Calu3 (cell line): ENCODE results near the gene CD276. TPM values are rescaled to one million over a fixed set of nuclear protein-coding genes. Genes with fewer than 3 reads are reported as not detected.

Experiments
- BruUV-seq: library from RNA; stranded (reverse); fragments of 400-500 nt; replicated peaks from 2 replicates; lab custom pipeline; 2021; lab: Mats Ljungman, UMichigan
- CTCF ChIA-PET: fragments of 300-600 bp; sonication (Branson Sonifier 250); formaldehyde crosslinking; loops from one replicate; lab custom pipeline; 2022; ENCODE audit warnings: antibody characterized with exemption; lab: Charles Lee
- DNase-seq: peaks from one replicate; pipeline ENCODE4 v3.0.0; 2022
- H3K27ac Mint-ChIP-seq: one replicate; pipeline ENCODE4 v1.8.0; 2022; ENCODE audit warnings: mixed read lengths; ENCODE audit not compliant: unreplicated experiment
- H3K27me3 Mint-ChIP-seq: one replicate; pipeline ENCODE4 v1.8.0; 2022; ENCODE audit warnings: mixed read lengths; ENCODE audit not compliant: unreplicated experiment
- H3K36me3 Mint-ChIP-seq: one replicate; pipeline ENCODE4 v1.8.0; 2022; ENCODE audit warnings: mild to moderate bottlenecking, moderate library complexity, mixed read lengths; ENCODE audit not compliant: insufficient read depth, unreplicated experiment
- H3K4me1 Mint-ChIP-seq: one replicate; pipeline ENCODE4 v1.8.0; 2022; ENCODE audit warnings: mild to moderate bottlenecking, low read depth, mixed read lengths; ENCODE audit not compliant: unreplicated experiment
- H3K4me3 Mint-ChIP-seq: one replicate; pipeline ENCODE4 v1.8.0; 2022; ENCODE audit warnings: mild to moderate bottlenecking, low read depth, moderate library complexity, mixed read lengths; ENCODE audit not compliant: unreplicated experiment
- H3K9me3 Mint-ChIP-seq: one replicate; pipeline ENCODE4 v1.8.0; 2022; ENCODE audit warnings: low read depth, mixed read lengths; ENCODE audit not compliant: unreplicated experiment
- intact Hi-C: fragments of 100-400 bp; cut with micrococcal nuclease; formaldehyde crosslinking; loops from one replicate; pipeline ENCODE4 v1.10.0; 2022; ENCODE audit not compliant: unreplicated experiment
- total RNA-seq: library from RNA; stranded (reverse); gene quantifications from 2 replicates; pipeline ENCODE4 v1.2.3, GENCODE V29; 2022
- TF ChIP-seq, protein P1 (sequence below): fragments of 200-600 bp; IDR thresholded peaks from one replicate; pipeline ENCODE4 v1.8.0; 2022; ENCODE audit warnings: antibody characterized with exemption; ENCODE audit not compliant: unreplicated experiment

The CD276 gene
- total RNA-seq, 1 experiment from 2014 or later = 84.6 TPM

DNA sequence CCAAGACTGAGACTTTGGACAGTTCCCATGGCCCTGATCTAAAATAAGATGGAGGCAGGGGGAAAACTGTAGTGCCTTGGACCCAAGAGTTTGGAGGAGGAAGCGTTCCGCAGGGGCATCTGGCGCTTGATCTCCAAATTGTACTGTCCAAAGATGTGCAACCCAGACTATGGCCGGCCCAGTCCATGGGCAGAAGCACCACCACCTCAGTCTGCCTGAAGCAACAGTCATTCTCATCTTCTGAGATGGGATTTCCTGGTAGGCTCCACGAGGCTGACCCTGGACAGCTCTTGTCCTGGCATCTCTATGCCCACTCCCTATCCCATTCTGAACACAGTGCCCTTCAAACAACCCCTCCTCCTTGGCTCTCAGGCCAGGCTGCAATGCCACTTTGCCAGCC is 65.3 kb downstream of the CD276 start:
- no peaks in the 10 kb centered on the region for H3K4me1 Mint-ChIP-seq
- CTCF ChIA-PET = interaction anchor here (0.6 kb wide), 1 partner anchor 56 kb away, joined by 4 read pairs; no protein-coding TSS in a partner anchor
- no peak overlapping the region for H3K4me3 Mint-ChIP-seq
- no peaks in the 10 kb centered on the region for H3K9me3 Mint-ChIP-seq
- no peak overlapping the region for H3K27ac Mint-ChIP-seq
- no TSS peak for BruUV-seq
- TF ChIP-seq, protein P1, sequence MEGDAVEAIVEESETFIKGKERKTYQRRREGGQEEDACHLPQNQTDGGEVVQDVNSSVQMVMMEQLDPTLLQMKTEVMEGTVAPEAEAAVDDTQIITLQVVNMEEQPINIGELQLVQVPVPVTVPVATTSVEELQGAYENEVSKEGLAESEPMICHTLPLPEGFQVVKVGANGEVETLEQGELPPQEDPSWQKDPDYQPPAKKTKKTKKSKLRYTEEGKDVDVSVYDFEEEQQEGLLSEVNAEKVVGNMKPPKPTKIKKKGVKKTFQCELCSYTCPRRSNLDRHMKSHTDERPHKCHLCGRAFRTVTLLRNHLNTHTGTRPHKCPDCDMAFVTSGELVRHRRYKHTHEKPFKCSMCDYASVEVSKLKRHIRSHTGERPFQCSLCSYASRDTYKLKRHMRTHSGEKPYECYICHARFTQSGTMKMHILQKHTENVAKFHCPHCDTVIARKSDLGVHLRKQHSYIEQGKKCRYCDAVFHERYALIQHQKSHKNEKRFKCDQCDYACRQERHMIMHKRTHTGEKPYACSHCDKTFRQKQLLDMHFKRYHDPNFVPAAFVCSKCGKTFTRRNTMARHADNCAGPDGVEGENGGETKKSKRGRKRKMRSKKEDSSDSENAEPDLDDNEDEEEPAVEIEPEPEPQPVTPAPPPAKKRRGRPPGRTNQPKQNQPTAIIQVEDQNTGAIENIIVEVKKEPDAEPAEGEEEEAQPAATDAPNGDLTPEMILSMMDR = no peak
- DNase-seq = no peak
- H3K27me3 Mint-ChIP-seq = peaks cover 90% of the 10 kb centered on the region
- intact Hi-C loops = no loop called here
- H3K36me3 Mint-ChIP-seq = no peaks in the 10 kb centered on the region

DNA sequence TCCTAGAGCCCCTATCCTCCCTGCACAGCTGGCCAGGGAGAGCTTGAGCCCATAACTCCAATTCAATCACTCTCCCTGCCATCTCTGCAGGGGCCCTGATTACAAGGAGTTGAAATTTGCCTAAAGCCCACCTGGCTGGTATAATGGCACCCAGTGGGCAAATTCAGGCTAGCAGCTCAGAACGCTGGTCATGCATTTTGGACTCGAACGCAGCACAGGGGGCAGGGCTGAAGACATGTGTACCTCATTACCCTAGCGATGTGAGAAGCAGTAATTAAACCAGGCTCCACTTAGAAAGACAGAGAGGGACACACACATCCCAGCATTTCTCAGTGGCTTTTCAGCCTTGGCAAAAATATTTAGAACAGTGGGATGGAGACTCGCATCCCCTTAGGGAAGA is 65.8 kb downstream of the CD276 start:
- H3K4me1 Mint-ChIP-seq = no peaks in the 10 kb centered on the region
- intact Hi-C loops = no loop called here
- H3K9me3 Mint-ChIP-seq = no peaks in the 10 kb centered on the region
- H3K36me3 Mint-ChIP-seq = no peaks in the 10 kb centered on the region
- BruUV-seq = no TSS peak
- H3K27ac Mint-ChIP-seq = no peak overlapping the region
- CTCF ChIA-PET = interaction anchor here (0.6 kb wide), 1 partner anchor 56 kb away, joined by 4 read pairs; no protein-coding TSS in a partner anchor
- TF ChIP-seq, protein P1 = no peak
- DNase-seq = no peak
- H3K4me3 Mint-ChIP-seq = no peak overlapping the region
- H3K27me3 Mint-ChIP-seq = peaks cover 90% of the 10 kb centered on the region

DNA sequence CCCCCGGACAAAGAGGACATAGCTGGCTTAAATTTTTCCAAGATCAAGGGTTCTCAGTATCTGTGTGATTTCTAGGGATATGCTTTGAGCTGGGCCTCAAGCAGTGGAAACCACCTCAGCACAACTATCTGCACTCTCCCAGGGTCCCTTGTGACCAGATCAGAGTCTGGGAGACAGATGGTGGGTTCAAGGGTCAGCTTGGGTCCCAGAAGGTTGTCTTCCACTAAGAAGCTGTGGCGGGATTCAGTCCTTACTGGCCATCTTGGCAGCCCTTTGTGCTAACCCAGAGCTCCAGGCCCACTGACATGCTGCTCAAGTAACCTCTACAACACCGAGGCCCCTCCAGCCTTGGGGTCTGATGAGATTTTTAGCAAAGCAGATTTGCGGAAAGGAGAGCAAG is 66.3 kb downstream of the CD276 start:
- CTCF ChIA-PET = interaction anchor here (0.6 kb wide), 1 partner anchor 602 kb away, joined by 3 read pairs; no protein-coding TSS in a partner anchor
- H3K4me1 Mint-ChIP-seq = no peaks in the 10 kb centered on the region
- H3K9me3 Mint-ChIP-seq = no peaks in the 10 kb centered on the region
- peaks cover 90% of the 10 kb centered on the region for H3K27me3 Mint-ChIP-seq
- TF ChIP-seq, protein P1 = no peak
- H3K27ac Mint-ChIP-seq = no peak overlapping the region
- intact Hi-C loops = no loop called here
- no TSS peak for BruUV-seq
- no peak overlapping the region for H3K4me3 Mint-ChIP-seq
- H3K36me3 Mint-ChIP-seq = no peaks in the 10 kb centered on the region
- DNase-seq = no peak

DNA sequence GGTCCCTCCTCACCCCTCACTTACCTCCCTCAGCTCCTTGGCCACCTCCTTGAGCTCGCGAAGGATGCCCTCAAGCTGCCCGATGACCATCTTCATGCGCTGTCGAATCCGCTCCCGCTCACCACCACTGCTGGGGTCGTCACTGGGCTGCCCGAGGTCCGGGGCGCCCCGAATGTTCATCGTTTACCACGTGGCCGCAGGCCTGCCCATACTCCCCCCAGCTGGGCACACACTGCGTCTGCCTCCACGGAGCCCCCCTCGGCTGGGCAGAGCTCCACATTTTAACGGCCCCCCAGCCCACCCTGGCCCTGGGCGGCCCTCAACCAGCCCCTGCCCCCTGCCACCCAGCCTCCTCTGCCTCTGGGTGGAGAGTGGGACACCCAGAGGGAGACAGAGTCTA is 66.8 kb downstream of the CD276 start:
- Mint-ChIP-seq H3K27ac (no peak overlapping the region), H3K4me1 (no peaks in the 10 kb centered on the region), H3K4me3 (no peak overlapping the region), H3K9me3 (no peaks in the 10 kb centered on the region), H3K27me3 (peaks cover 90% of the 10 kb centered on the region), H3K36me3 (no peaks in the 10 kb centered on the region)
- intact Hi-C loops = no loop called here
- BruUV-seq = no TSS peak
- no peak for DNase-seq
- CTCF ChIA-PET = interaction anchor here (0.6 kb wide), 1 partner anchor 601 kb away, joined by 3 read pairs; no protein-coding TSS in a partner anchor
- TF ChIP-seq, protein P1 = no peak
